Activated CD4-positive, alpha-beta T cell treated with anti-CD3 and anti-CD28 coated beads, Interleukin-2, amount 10 ng/mL, durations not matched to agents 24 days and 14 days (primary cell): ENCODE measurements around the gene PRICKLE2. TPM values are rescaled to one million over a fixed set of nuclear protein-coding genes. Genes with fewer than 3 reads are reported as not detected.

Experiments used
- DNase-seq: peaks from one replicate; pipeline ENCODE4 v3.0.0; 2022
- H3K27ac Mint-ChIP-seq: one replicate; pipeline ENCODE4 v1.8.0; 2022; ENCODE audit warnings: mild to moderate bottlenecking, mixed read lengths
- H3K27me3 Mint-ChIP-seq: one replicate; pipeline ENCODE4 v1.8.0; 2022; ENCODE audit warnings: mixed read lengths
- H3K36me3 Mint-ChIP-seq: one replicate; pipeline ENCODE4 v1.8.0; 2022; ENCODE audit warnings: low read depth, mild to moderate bottlenecking, mixed read lengths
- H3K4me1 Mint-ChIP-seq: one replicate; pipeline ENCODE4 v1.8.0; 2021; ENCODE audit warnings: mixed read lengths
- H3K4me3 Mint-ChIP-seq: one replicate; pipeline ENCODE4 v1.8.0; 2022; ENCODE audit warnings: mild to moderate bottlenecking, moderate library complexity, mixed read lengths
- H3K9me3 Mint-ChIP-seq: one replicate; pipeline ENCODE4 v1.8.0; 2021; ENCODE audit warnings: mixed read lengths
- intact Hi-C: fragments of 100-400 bp; cut with micrococcal nuclease; formaldehyde crosslinking; loops from one replicate; pipeline ENCODE4 v1.15.1; 2023
- total RNA-seq: library from RNA; stranded (reverse); gene quantifications from 2 replicates; pipeline ENCODE4 v1.2.3, GENCODE V29; 2022

Gene PRICKLE2
- total RNA-seq, 1 donor from 2014 or later = not detected

GRCh38 chr3:64203969-64204908 lies 21.0 kb downstream of the PRICKLE2 start:
- H3K27ac Mint-ChIP-seq = no peak overlapping the region
- no peak overlapping the region for H3K4me3 Mint-ChIP-seq
- no peaks in the 10 kb centered on the region for H3K27me3 Mint-ChIP-seq
- intact Hi-C loops = no loop called here
- DNase-seq = no peak
- no peaks in the 10 kb centered on the region for H3K9me3 Mint-ChIP-seq
- no peaks in the 10 kb centered on the region for H3K4me1 Mint-ChIP-seq
- no peaks in the 10 kb centered on the region for H3K36me3 Mint-ChIP-seq

- Mint-ChIP-seq H3K27me3 (no peaks in the 10 kb centered on the region), H3K9me3 (no peaks in the 10 kb centered on the region), H3K36me3 (no peaks in the 10 kb centered on the region), H3K4me3 (no peak overlapping the region), H3K27ac (no peak overlapping the region), H3K4me1 (no peaks in the 10 kb centered on the region)
- DNase-seq = no peak
- intact Hi-C loops = no loop called here
These were observed 22.1 kb downstream of the PRICKLE2 start for GRCh38 chr3:64203216-64203615.

DNA sequence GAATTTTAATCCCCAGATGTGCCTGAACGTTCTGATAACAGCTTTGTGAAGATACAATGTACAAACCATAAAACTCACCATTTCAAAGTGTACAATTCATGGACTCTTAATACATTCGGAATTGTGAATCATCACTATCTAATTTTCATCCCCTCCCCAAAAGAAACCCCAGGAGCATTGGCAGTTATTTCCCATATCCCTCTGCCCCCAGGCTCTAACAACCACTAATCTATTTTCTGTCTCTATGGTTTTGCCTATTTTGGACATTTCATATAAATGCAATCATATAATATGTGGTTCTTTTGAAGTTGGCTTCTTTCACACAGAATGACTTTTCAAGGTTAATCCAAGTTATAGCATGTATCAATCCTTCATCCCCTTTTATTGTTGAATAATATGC lies 25.3 kb downstream of the PRICKLE2 start:
- H3K27me3 Mint-ChIP-seq = no peaks in the 10 kb centered on the region
- no peaks in the 10 kb centered on the region for H3K4me1 Mint-ChIP-seq
- H3K4me3 Mint-ChIP-seq = no peak overlapping the region
- intact Hi-C loops = no loop called here
- H3K9me3 Mint-ChIP-seq = peaks cover 6% of the 10 kb centered on the region
- no peak overlapping the region for H3K27ac Mint-ChIP-seq
- no peak for DNase-seq
- no peaks in the 10 kb centered on the region for H3K36me3 Mint-ChIP-seq

- H3K36me3 Mint-ChIP-seq = no peaks in the 10 kb centered on the region
- intact Hi-C loops = no loop called here
- no peak for DNase-seq
- H3K4me3 Mint-ChIP-seq = no peak overlapping the region
- H3K27ac Mint-ChIP-seq = no peak overlapping the region
- H3K4me1 Mint-ChIP-seq = no peaks in the 10 kb centered on the region
- H3K9me3 Mint-ChIP-seq = peaks cover 6% of the 10 kb centered on the region
- no peaks in the 10 kb centered on the region for H3K27me3 Mint-ChIP-seq
These were observed 28.9 kb downstream of the PRICKLE2 start for GRCh38 chr3:64196236-64196929.

- no peaks in the 10 kb centered on the region for H3K36me3 Mint-ChIP-seq
- no peaks in the 10 kb centered on the region for H3K4me1 Mint-ChIP-seq
- no peak overlapping the region for H3K27ac Mint-ChIP-seq
- H3K27me3 Mint-ChIP-seq = no peaks in the 10 kb centered on the region
- H3K4me3 Mint-ChIP-seq = no peak overlapping the region
- peaks cover 6% of the 10 kb centered on the region for H3K9me3 Mint-ChIP-seq
- intact Hi-C loops = no loop called here
- no peak for DNase-seq
These were observed 29.5 kb downstream of the PRICKLE2 start for GRCh38 chr3:64195789-64196188.

GRCh38 chr3:64191822-64192221 lies 33.4 kb downstream of the PRICKLE2 start:
- Mint-ChIP-seq H3K4me3 (no peak overlapping the region), H3K27me3 (no peaks in the 10 kb centered on the region), H3K4me1 (no peaks in the 10 kb centered on the region), H3K36me3 (no peaks in the 10 kb centered on the region), H3K9me3 (no peaks in the 10 kb centered on the region), H3K27ac (no peak overlapping the region)
- intact Hi-C loops = no loop called here
- DNase-seq = no peak

GRCh38 chr3:64190517-64191515 lies 34.5 kb downstream of the PRICKLE2 start:
- Mint-ChIP-seq H3K9me3 (no peaks in the 10 kb centered on the region), H3K36me3 (no peaks in the 10 kb centered on the region), H3K27me3 (no peaks in the 10 kb centered on the region), H3K4me1 (no peaks in the 10 kb centered on the region), H3K4me3 (no peak overlapping the region), H3K27ac (no peak overlapping the region)
- no peak for DNase-seq
- intact Hi-C loops = no loop called here

DNA sequence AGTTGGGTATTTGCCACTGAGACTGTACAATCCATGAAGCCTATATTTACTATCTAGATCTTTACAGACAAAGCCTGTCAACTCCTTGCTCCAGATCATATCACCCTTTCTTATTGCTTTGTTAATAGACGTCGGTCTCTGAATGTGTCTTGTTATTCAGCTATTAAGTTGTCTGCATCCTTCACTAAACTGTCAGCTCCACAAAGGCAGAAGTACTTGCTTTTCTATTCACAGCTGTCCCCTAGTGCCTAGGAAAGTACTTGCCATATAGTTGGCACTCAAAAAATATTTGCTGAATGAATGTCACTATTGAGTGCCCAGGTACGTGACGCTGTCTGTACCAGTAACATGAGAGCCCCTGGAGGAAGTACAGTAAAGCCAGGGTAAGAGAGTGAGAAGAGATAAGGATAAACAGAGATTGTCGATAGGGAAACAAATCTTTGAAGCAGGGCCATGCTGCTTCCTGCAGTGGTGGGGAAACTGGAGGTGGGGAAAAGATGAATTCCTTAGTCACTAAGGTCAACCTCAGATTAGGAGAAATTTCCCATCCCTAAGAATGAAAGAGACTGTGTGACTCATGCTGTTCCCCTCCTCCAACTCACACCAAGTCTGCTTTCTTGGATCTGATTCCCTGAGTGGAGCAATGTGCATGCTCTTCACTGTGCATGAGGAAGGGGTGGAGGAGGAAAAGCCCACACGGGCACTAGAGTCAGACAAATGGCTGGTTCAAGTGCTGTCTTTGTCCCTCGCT lies 36.3 kb downstream of the PRICKLE2 start:
- intact Hi-C loops = no loop called here
- Mint-ChIP-seq H3K4me3 (no peak overlapping the region), H3K4me1 (no peaks in the 10 kb centered on the region), H3K9me3 (no peaks in the 10 kb centered on the region), H3K36me3 (no peaks in the 10 kb centered on the region), H3K27ac (no peak overlapping the region), H3K27me3 (no peaks in the 10 kb centered on the region)
- no peak for DNase-seq

- H3K4me3 Mint-ChIP-seq = no peak overlapping the region
- no peak for DNase-seq
- no peaks in the 10 kb centered on the region for H3K4me1 Mint-ChIP-seq
- H3K36me3 Mint-ChIP-seq = no peaks in the 10 kb centered on the region
- intact Hi-C loops = no loop called here
- no peaks in the 10 kb centered on the region for H3K27me3 Mint-ChIP-seq
- H3K27ac Mint-ChIP-seq = no peak overlapping the region
- no peaks in the 10 kb centered on the region for H3K9me3 Mint-ChIP-seq
These were observed 38.0 kb downstream of the PRICKLE2 start for GRCh38 chr3:64187065-64187959.

GRCh38 chr3:64186667-64187064 lies 38.6 kb downstream of the PRICKLE2 start:
- no peak for DNase-seq
- Mint-ChIP-seq H3K36me3 (no peaks in the 10 kb centered on the region), H3K4me3 (no peak overlapping the region), H3K9me3 (no peaks in the 10 kb centered on the region), H3K27me3 (no peaks in the 10 kb centered on the region), H3K27ac (no peak overlapping the region), H3K4me1 (no peaks in the 10 kb centered on the region)
- intact Hi-C loops = no loop called here

DNA sequence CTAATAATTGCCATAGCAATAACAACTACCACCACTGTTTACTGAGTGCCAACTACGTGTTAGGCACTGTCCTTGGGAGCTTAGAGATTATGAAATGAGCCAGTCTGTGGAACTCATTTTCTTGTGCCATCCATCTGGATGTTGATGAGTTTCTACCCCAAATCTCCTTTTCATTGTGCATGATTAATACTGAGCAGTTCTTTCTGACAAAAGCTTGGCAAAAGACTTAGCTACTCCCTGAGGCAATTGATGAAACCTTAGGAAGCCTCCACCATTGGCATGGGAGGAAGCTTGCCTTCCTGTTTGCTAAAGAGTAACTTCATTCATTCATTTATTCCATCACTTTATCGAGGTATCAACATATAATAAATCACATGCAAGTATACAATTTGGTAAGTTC lies 39.8 kb downstream of the PRICKLE2 start:
- Mint-ChIP-seq H3K27me3 (no peaks in the 10 kb centered on the region), H3K4me3 (no peak overlapping the region), H3K9me3 (no peaks in the 10 kb centered on the region), H3K4me1 (no peaks in the 10 kb centered on the region), H3K27ac (no peak overlapping the region), H3K36me3 (no peaks in the 10 kb centered on the region)
- DNase-seq = no peak
- intact Hi-C loops = no loop called here

GRCh38 chr3:64184621-64185020 lies 40.6 kb downstream of the PRICKLE2 start:
- no peak for DNase-seq
- Mint-ChIP-seq H3K36me3 (no peaks in the 10 kb centered on the region), H3K27me3 (no peaks in the 10 kb centered on the region), H3K27ac (no peak overlapping the region), H3K4me1 (no peaks in the 10 kb centered on the region), H3K4me3 (no peak overlapping the region), H3K9me3 (no peaks in the 10 kb centered on the region)
- intact Hi-C loops = no loop called here
